Duodenal mucosa (tissue), 2 donors: ENCODE measurements around the gene RPS19BP1.

Source experiments
- H3K27ac ChIP-seq: one replicate; pipeline ENCODE4 v1.7.0; 2013; ENCODE audit warnings: low read depth, low read length
- H3K27me3 ChIP-seq, 2 donors: one replicate each; pipeline ENCODE4 v1.7.0; 2013; ENCODE audit warnings: low read length in 2 of 2, control low read depth in 1 of 2; ENCODE audit not compliant: insufficient read depth in 2 of 2, control insufficient read depth in 1 of 2
- H3K36me3 ChIP-seq, 2 donors: one replicate each; pipeline ENCODE4 v1.7.0; 2013; ENCODE audit warnings: low read length in 2 of 2, control low read depth in 1 of 2; ENCODE audit not compliant: insufficient read depth in 2 of 2, control insufficient read depth in 1 of 2
- H3K4me1 ChIP-seq, 2 donors: one replicate each; pipeline ENCODE4 v1.7.0; 2013; ENCODE audit warnings: low read length in 2 of 2, control low read depth in 1 of 2; ENCODE audit not compliant: insufficient read depth in 2 of 2, control insufficient read depth in 1 of 2
- H3K4me3 ChIP-seq, 2 donors: one replicate each; pipeline ENCODE4 v1.7.0; 2013; ENCODE audit warnings: low read length in 2 of 2, low read depth in 1 of 2
- H3K9ac ChIP-seq, 2 donors: one replicate each; pipeline ENCODE4 v1.7.0; 2013; ENCODE audit warnings: low read length in 2 of 2, low read depth in 1 of 2
- H3K9me3 ChIP-seq, 2 donors: one replicate each; pipeline ENCODE4 v1.7.0; 2013; ENCODE audit warnings: low read length in 2 of 2, control low read depth in 1 of 2; ENCODE audit not compliant: control insufficient read depth in 1 of 2

Gene RPS19BP1

GRCh38 chr22:39570665-39571064, 38.1 kb upstream of the RPS19BP1 start, which contains the start of gene CACNA1I:
Gene CACNA1I, plus strand, starts transcription at chr22:39570753. Its CDS starts 0 bp downstream, at chr22:39570753.
- Histone ChIP-seq H3K9me3 (no peaks in the 10 kb centered on the region), H3K27me3 (no peaks in the 10 kb centered on the region), H3K9ac (no peak within 1 kb of the TSS), H3K4me3 (no peak within 1 kb of the TSS), H3K4me1 (no peaks in the 10 kb centered on the region), H3K36me3 (no peaks in the 10 kb centered on the region), H3K27ac (no peak within 1 kb of the TSS)

- Histone ChIP-seq H3K4me3 (no peak overlapping the region), H3K4me1 (no peaks in the 10 kb centered on the region)
Observed at GRCh38 chr22:39570226-39570625, 37.7 kb upstream of the RPS19BP1 start.

GRCh38 chr22:39569066-39569465, 36.5 kb upstream of the RPS19BP1 start:
- no peaks in the 10 kb centered on the region for H3K9me3 ChIP-seq
- H3K27ac ChIP-seq, result no peak overlapping the region
- no peak overlapping the region for H3K4me3 ChIP-seq
- no peak overlapping the region for H3K9ac ChIP-seq
- no peaks in the 10 kb centered on the region for H3K36me3 ChIP-seq
- H3K4me1 ChIP-seq, result no peaks in the 10 kb centered on the region
- H3K27me3 ChIP-seq, result no peaks in the 10 kb centered on the region

More at GRCh38 chr22:39570226-39570625, 37.7 kb upstream of the RPS19BP1 start:
- H3K9ac ChIP-seq, result no peak overlapping the region
- no peaks in the 10 kb centered on the region for H3K36me3 ChIP-seq
- no peaks in the 10 kb centered on the region for H3K27me3 ChIP-seq
- no peaks in the 10 kb centered on the region for H3K9me3 ChIP-seq
- no peak overlapping the region for H3K27ac ChIP-seq

GRCh38 chr22:39568278-39568981, 35.9 kb upstream of the RPS19BP1 start:
- H3K27ac ChIP-seq, result no peak overlapping the region

GRCh38 chr22:39567135-39567946, 34.8 kb upstream of the RPS19BP1 start:
- Histone ChIP-seq H3K9me3 (no peaks in the 10 kb centered on the region), H3K4me1 (no peaks in the 10 kb centered on the region), H3K4me3 (no peak overlapping the region), H3K36me3 (no peaks in the 10 kb centered on the region), H3K27me3 (no peaks in the 10 kb centered on the region), H3K9ac (no peak overlapping the region), H3K27ac (no peak overlapping the region)

More at GRCh38 chr22:39568278-39568981, 35.9 kb upstream of the RPS19BP1 start:
- Histone ChIP-seq H3K9ac (no peak overlapping the region), H3K36me3 (no peaks in the 10 kb centered on the region), H3K27me3 (no peaks in the 10 kb centered on the region), H3K9me3 (no peaks in the 10 kb centered on the region), H3K4me1 (no peaks in the 10 kb centered on the region), H3K4me3 (no peak overlapping the region)

- Histone ChIP-seq H3K9ac (no peak overlapping the region), H3K9me3 (no peaks in the 10 kb centered on the region), H3K27ac (no peak overlapping the region), H3K27me3 (peaks cover 2 to 9% of the 10 kb centered on the region in 2 donors), H3K36me3 (no peaks in the 10 kb centered on the region), H3K4me3 (no peak overlapping the region), H3K4me1 (no peaks in the 10 kb centered on the region)
Observed at GRCh38 chr22:39565414-39565944, 32.9 kb upstream of the RPS19BP1 start.

GRCh38 chr22:39563571-39564428, 31.3 kb upstream of the RPS19BP1 start:
- H3K27ac ChIP-seq, result no peak overlapping the region
- H3K36me3 ChIP-seq, result no peaks in the 10 kb centered on the region
- no peaks in the 10 kb centered on the region for H3K9me3 ChIP-seq
- H3K4me1 ChIP-seq, result no peaks in the 10 kb centered on the region
- H3K27me3 ChIP-seq, result peaks cover 10 to 17% of the 10 kb centered on the region in 2 donors
- H3K4me3 ChIP-seq, result no peak overlapping the region
- no peak overlapping the region for H3K9ac ChIP-seq

- no peak overlapping the region for H3K4me3 ChIP-seq
- H3K9ac ChIP-seq, result no peak overlapping the region
- H3K27me3 ChIP-seq, result peaks cover 18 to 25% of the 10 kb centered on the region in 2 donors
- no peaks in the 10 kb centered on the region for H3K9me3 ChIP-seq
- H3K36me3 ChIP-seq, result no peaks in the 10 kb centered on the region
- no peak overlapping the region for H3K27ac ChIP-seq
- no peaks in the 10 kb centered on the region for H3K4me1 ChIP-seq
Observed at GRCh38 chr22:39562839-39563489, 30.4 kb upstream of the RPS19BP1 start.

- H3K27me3 ChIP-seq, result peaks cover 39 to 46% of the 10 kb centered on the region in 2 donors
- H3K4me3 ChIP-seq, result no peak overlapping the region
- no peak overlapping the region for H3K27ac ChIP-seq
- no peaks in the 10 kb centered on the region for H3K4me1 ChIP-seq
- H3K9me3 ChIP-seq, result no peaks in the 10 kb centered on the region
- H3K36me3 ChIP-seq, result no peaks in the 10 kb centered on the region
- no peak overlapping the region for H3K9ac ChIP-seq
Observed at GRCh38 chr22:39560127-39560526, 27.6 kb upstream of the RPS19BP1 start.
